ENCODE data around the gene SLC7A4. TPM values are rescaled to one million over a fixed set of nuclear protein-coding genes. Genes with fewer than 3 reads are reported as not detected.
"Not testable (repeated sequence)": the region's sequence is repeated elsewhere in the genome, so short reads cannot be mapped to it uniquely, and the experiment has no call there.

SLC7A4 gene
- total RNA-seq, 1 experiment from 2014 or later, result not detected

DNA sequence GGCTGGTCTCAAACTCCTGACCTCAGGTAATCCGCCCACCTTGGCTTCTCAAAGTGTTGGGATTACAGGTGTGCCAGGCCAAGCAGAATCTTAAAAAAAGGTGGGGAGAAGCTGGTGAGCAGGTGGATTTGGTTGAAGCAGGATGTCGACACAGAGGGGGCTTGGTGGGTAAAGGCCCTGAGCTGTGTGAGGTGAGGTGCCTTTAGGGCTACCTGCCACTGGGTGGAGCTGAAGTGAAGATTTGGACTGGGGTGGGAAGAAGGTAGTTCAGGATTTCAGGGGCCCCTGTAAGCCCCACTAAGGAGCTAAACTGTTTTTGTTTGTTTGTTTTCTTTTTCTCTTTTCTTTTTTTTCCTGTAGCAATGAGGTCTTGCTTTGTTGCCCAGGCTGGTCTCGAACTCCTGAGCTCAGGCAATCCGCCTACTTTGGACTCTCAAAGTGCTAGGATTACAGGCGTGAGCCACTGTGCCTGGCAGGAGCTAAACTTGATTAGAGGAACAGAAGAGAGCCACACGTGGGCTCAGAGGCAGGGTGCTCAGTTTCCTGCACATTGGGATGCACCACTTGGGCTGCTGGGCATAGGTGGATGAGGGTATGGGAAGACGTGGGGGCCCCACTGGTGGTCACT lies 11.4 kb downstream of the SLC7A4 start:
- no peak for DNase-seq (ENCODE audit: low spot score)

- no peak for DNase-seq (ENCODE audit: low spot score)
These were observed 14.0 kb downstream of the SLC7A4 start for GRCh38 chr22:21018314-21018713.

- no peak for DNase-seq (ENCODE audit: low spot score)
These were observed 15.5 kb downstream of the SLC7A4 start for GRCh38 chr22:21016644-21017420.

DNA sequence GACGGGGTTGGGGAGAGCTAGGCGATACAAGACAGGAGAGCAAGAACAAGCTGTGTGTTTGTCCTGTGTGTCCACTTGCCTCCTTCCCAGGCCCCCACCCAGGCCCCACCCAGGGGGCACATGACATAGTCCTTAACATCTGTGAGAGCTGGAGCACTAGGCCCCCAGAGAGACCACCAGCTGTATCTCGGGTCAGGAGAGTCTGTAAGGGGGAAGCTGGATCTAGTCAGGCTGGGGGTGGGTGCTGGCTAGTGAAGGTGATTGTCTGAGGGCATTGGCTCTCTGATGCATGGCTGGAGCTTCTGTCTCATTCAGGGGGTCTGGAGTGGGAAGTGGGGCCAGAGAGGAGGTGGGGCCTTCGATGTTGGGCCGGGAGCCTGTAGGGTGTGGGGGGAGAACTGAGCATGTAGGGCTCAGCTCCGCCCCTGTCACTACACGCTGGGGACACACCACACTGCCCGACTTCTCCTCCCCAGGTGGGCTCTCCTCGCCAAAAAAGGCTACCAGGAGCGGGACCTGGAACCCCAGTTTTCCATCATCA lies 16.8 kb downstream of the SLC7A4 start:
- no peak for DNase-seq (ENCODE audit: low spot score)

DNA sequence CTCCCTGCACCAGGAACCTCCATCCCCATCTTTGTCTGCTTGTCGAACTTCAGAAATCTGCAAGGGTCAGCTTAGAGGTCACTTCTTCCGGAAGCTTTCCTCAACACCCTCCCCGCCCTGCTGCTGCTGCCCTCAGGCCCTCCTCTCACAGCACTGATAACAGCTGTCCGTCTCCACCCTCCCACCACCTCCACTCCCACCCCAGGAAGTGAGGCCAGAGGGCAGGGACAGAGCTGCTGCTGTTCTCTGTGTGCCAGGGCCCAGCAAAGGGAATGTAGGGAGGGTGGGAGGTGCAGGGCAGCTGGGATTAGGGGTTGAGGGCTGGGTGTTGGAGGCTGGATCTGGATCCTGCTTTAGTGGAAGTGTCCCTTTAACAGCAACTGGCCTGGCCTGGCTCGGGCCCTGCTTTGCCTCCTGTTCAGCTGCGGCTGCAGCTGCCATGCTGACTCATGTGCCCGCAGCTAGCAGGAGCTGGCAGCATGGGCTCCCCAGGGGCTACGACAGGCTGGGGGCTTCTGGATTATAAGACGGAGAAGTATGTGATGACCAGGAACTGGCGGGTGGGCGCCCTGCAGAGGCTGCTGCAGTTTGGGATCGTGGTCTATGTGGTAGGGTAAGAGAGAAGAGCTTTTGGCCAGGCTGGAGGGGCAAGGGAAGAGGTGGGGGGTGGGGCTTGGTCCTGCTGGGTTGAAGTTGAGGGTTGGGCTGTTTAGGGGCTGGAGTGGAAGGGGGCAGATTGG lies 17.5 kb downstream of the SLC7A4 start, which contains the start of gene P2RX6:
Gene P2RX6, plus strand, starts transcription at position 440 of the 740 bp plus-strand sequence. Its CDS starts 10 bp downstream, at position 450.
- peak; percentile 53 for DNase-seq (ENCODE audit: low spot score)

- DNase-seq (ENCODE audit: low spot score), result peak; percentile 91
These were observed 18.1 kb downstream of the SLC7A4 start for GRCh38 chr22:21014202-21014725.

DNA sequence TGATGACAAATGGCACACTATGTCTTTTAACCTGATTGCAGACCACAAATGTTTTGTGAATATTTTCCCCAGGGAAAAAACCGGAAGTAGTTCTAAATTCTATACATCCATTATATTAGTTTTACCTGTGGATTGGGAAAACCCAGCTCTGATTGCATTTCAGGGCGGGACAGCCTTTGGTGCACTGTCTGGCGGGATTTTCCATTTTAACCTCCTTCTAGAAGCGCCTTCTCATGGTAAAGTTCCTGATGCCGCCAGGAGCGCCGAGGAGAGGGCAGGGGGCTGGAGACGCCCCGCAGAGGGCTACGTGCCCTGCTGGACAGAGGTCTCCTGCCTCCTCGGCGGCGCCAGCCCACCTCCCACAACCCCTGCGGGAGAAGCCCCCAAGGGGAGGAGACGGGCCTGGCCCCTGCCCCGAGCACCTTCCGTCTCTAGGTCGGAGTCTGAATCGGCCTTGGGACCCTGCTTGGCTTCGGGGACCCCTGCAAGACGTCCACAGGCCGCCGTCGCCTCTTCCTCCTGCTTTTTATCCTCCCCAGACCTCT lies 18.6 kb downstream of the SLC7A4 start:
- DNase-seq (ENCODE audit: low spot score), result no peak

- no peak for DNase-seq (ENCODE audit: low spot score)
These were observed 19.6 kb downstream of the SLC7A4 start for GRCh38 chr22:21012446-21013407.

DNA sequence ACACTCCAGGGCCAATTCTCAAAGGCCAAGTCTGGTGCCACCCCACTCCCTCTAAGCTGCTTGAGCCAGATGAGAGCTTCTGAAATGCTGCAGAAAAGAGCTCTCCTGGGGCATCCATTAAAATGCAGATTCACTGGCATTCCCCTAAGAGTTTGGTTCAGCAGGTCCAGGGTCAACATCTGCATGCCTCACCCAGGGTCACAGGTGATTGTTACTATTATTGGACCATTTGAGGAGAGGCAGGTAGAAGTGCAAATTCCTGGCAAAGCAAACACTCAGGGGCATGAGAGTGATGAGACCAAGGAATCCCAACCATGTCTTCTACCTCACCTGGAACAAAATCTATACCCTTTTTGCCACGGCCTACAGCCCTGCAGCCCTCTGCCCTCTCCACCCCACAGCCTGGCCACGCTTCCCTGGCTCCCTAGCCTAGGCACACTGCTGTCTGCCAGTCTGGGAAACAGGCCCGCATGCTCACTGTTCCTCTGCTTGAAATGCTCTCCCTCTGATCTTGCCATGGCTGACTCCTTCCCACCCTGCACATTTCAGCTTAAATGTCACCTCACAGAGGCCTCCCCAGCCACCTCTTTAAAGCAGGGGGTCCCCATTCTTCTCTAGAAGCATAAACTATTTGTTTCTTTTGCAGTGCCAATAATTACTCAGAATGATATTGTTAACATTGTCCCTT lies 21.8 kb downstream of the SLC7A4 start:
- DNase-seq (ENCODE audit: low spot score), result no peak

DNA sequence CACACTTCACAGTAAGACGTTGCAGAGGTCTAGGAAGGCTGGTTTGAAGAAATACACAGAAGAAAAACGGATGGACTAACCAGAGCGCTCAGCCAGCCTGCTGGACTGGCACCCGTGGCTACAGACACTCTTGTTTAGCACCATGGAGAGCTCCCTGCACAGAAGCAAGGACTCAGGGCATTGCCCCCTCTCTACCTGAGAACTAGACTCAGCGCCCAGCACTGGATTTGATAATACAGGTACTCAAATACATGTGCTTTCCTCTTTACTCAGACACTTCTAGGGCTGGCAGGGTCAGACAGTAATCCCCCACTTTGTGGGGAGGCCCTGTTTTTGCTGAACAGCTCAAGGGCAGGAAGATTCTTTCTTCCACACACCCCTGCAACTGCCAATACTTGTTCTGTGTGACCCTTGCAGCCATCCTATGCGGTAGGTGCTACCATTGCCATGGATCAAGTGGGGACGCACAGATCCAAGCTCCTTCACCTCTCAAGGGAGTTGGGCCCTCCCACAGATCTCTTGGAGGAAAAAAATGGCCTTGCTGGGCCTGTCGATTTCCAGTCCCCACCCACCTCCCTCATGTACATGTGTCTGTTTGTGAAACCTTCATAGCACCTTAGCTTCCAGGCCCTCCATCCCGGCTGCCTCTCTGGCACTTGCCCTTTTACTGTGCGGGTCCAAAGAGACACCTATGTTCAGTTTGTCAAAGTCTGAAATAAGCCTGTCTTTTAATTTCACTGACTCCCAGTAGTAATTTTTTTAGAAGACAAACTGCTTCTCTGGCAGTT lies 22.5 kb downstream of the SLC7A4 start:
- DNase-seq (ENCODE audit: low spot score), result no peak

DNA sequence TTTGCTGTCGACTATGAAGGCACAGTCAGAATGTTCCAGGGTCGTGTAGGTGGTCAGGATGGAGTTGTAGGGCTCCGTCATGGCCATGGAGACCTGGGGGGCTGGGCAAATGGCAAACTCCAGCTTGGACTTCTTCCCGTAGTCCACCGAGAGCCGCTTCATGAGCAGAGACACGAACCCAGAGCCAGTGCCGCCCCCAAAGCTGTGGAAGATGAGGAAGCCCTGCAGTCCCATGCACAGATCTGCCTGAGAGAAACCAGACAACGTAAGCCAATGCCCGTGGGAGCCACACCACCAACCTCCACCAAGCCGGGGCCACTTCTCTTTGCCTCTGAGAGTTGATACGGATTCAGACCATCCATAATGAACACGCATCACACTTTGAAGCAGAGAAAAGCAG lies 23.2 kb downstream of the SLC7A4 start:
- DNase-seq (ENCODE audit: low spot score), result not testable (repeated sequence)

GRCh38 chr22:21003782-21004181 lies 28.6 kb downstream of the SLC7A4 start:
- no peak for DNase-seq (ENCODE audit: low spot score)

GRCh38 chr22:21001601-21002325 lies 30.6 kb downstream of the SLC7A4 start, which contains the start of gene THAP7:
Gene THAP7, minus strand, starts transcription at chr22:21002118. Its CDS starts 207 bp downstream, at chr22:21001911.
- peak; percentile 84 for DNase-seq (ENCODE audit: low spot score)

GRCh38 chr22:21000987-21001600 lies 31.3 kb downstream of the SLC7A4 start:
- DNase-seq (ENCODE audit: low spot score), result no peak

DNA sequence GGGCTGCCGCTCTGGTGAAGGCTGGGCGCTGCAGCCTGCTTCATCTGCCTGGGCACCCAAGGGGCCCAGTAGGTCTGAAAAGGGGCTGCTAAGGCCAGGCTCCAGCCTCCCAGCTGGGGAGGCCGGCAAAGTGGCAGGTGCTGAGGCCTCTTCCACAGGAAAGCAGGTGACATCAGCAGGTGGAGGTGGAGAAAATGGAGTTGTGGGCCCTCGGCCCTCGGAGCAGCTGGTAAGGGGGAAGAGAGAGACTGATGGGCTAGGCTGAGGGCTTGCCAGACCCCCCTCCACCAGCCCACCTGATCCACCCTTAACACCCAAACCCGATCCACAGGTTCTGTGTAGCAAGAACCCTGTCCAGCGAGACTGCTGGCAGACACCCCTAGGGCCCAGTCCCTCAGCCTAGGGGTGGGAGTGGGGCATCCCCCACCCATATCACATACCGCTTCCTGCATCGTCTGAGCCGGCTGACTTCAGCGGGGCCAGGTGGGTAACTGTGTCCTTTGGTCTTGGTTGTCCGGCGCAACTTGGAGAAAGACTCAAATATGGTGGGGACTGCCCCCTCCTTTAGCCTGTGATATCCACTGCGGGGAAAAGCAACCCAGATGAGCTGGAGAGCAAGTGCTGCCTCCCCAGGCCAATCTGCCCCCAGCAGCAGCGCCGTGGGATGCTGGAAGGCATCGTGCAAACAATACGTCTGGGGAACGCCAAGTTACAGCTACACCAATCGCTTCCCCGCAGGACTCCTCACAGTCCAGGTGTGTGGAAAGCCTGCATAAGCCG lies 32.0 kb downstream of the SLC7A4 start:
- DNase-seq (ENCODE audit: low spot score), result no peak

- no peak for DNase-seq (ENCODE audit: low spot score)
These were observed 32.8 kb downstream of the SLC7A4 start for GRCh38 chr22:20999350-21000206.
